ENCODE results near the gene ZDHHC6. TPM values are rescaled to one million over a fixed set of nuclear protein-coding genes. Genes with fewer than 3 reads are reported as not detected.

Gene ZDHHC6
- total and polyA plus RNA-seq, 2 donors (not counting 1 experiment from before 2014, with no cell fraction given) = 30.5 to 61.2 TPM

DNA sequence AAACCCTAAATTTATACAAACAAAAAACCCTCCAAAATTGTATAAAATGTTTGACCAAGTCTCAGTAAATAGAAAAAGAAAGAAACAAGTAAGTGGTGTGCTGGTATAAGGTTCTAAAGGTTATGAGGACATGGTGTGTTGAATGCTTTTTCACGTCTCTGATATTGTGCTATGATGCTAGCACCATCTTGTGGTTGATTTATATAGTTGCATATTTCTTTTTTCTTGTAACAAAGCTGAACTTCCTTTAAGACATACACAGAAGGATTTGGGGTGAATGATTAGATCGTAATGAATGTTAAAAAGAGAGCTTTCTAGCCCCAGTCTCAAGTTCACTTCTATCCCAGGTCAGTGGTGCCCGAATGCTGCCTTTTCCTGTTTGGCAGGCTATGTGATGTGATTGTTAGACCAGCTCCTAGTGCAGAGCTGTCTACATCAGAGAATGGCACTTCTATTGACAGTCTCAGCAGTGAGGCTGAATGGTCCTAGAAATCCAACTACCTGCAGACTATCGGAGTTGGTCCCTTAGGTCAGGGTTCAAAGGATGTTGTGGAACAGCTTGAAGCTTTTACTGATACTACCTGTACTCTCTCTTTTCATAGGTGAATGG is 25.3 kb upstream of the ZDHHC6 start:
- Histone ChIP-seq H4K20me1 (ENCODE audit: control insufficient read depth, insufficient read depth, low read length, poor library complexity, severe bottlenecking) (no peaks in the 10 kb centered on the region), H2AFZ (ENCODE audit: insufficient read depth, low read depth, low read length, poor library complexity, severe bottlenecking) (no peak overlapping the region), H3K4me3 (ENCODE audit: control extremely low read depth in 1 of 5, extremely low read depth in 1 of 5, insufficient read depth in 1 of 5, low read depth in 2 of 5, low read length in 4 of 5) (no peak overlapping the region), H3K36me3 (replicated peaks in 1 of 2; ENCODE audit: control extremely low read depth in 1 of 2, control insufficient read depth in 1 of 2, extremely low read depth in 1 of 2, insufficient read depth in 2 of 2, low read length in 1 of 2) (peaks cover 3 to 7% of the 10 kb centered on the region in 2 experiments), H3K27ac (ENCODE audit: low read length in 2 of 2) (no peak overlapping the region), H3K79me2 (ENCODE audit: control insufficient read depth, insufficient read depth, low read length) (peaks cover 27% of the 10 kb centered on the region), H3K9me3 (ENCODE audit: control extremely low read depth in 1 of 3, control insufficient read depth in 2 of 3, insufficient read depth in 1 of 3, low read length in 2 of 3) (no peaks in the 10 kb centered on the region), H3K27me3 (replicated peaks in 1 of 4; ENCODE audit: control extremely low read depth in 1 of 4, control insufficient read depth in 3 of 4, insufficient read depth in 4 of 4, low read length in 3 of 4) (no peaks in the 10 kb centered on the region), H3K4me1 (ENCODE audit: control insufficient read depth in 2 of 2, insufficient read depth in 2 of 2, low read length in 2 of 2) (peaks cover 0 to 3% of the 10 kb centered on the region in 2 donors), H3K4me2 (replicated peaks; ENCODE audit: low read depth, low read length, poor library complexity, severe bottlenecking) (no peak overlapping the region), H3K9ac (ENCODE audit: low read length) (no peak overlapping the region)
- 40% methylated on average over 1 of the region's 4 CpGs for WGBS (ENCODE audit: insufficient coverage)
- Mint-ChIP-seq H3K27me3 (no peaks in the 10 kb centered on the region), H3K4me3 (no peak overlapping the region), H3K4me1 (peaks cover 4% of the 10 kb centered on the region), H3K9me3 (ENCODE audit: insufficient read depth) (no peaks in the 10 kb centered on the region), H3K27ac (peak overlapping the region; percentile 17)
- TF ChIP-seq EZH2 (IDR thresholded peaks at IDR 0.05; ENCODE audit: borderline replicate concordance, insufficient read depth, low read depth, low read length, poor library complexity, severe bottlenecking) = no peak
- TF ChIP-seq, protein P1, sequence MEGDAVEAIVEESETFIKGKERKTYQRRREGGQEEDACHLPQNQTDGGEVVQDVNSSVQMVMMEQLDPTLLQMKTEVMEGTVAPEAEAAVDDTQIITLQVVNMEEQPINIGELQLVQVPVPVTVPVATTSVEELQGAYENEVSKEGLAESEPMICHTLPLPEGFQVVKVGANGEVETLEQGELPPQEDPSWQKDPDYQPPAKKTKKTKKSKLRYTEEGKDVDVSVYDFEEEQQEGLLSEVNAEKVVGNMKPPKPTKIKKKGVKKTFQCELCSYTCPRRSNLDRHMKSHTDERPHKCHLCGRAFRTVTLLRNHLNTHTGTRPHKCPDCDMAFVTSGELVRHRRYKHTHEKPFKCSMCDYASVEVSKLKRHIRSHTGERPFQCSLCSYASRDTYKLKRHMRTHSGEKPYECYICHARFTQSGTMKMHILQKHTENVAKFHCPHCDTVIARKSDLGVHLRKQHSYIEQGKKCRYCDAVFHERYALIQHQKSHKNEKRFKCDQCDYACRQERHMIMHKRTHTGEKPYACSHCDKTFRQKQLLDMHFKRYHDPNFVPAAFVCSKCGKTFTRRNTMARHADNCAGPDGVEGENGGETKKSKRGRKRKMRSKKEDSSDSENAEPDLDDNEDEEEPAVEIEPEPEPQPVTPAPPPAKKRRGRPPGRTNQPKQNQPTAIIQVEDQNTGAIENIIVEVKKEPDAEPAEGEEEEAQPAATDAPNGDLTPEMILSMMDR (IDR thresholded peaks at IDR 0.05) = peak; percentile 83
- ChIA-PET POLR2A (interaction anchor here (0.7 kb wide), 1 partner anchor 44 kb away, joined by 4 read pairs; no protein-coding TSS in a partner anchor), CTCF (interaction anchor here (0.7 to 2.5 kb wide), 35 partner anchors 8 to 913 kb away, joined by 3 to 13 read pairs (median 5); partner anchors contain the start of genes VTI1A and ZDHHC6)
- intact Hi-C loops (cut with micrococcal nuclease) = loop anchor here (1.0 kb wide), 1 partner anchor 157 kb away; no protein-coding TSS in a partner anchor
- ATAC-seq (ENCODE audit: low read depth) (peak; percentile 47), DNase-seq (peak; percentile 54)

DNA sequence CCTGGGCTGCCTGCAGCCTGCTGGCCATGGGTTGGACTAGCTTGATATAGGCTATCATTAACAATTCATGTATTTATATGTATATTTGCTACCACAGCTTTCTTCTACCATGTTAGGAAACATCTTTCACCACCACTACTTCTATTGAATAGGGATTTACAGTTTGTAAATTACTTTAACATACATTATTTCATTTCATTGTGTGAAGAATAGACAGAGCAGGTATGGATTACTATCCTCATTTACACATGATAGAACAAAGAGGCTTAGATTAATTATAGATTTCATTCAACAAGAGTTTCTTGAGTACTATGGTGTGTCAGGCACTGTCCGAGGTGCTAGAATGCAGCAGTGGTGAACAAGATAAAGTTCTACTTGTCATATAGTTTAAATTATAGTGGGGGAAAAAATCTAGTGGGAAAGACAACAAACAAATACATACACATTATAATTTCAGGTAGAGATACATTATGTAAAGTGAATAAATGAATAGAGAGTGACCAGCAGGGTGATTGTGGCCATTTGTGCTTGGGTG is 20.9 kb upstream of the ZDHHC6 start:
- TF ChIP-seq EZH2 (IDR thresholded peaks at IDR 0.05; ENCODE audit: borderline replicate concordance, insufficient read depth, low read depth, low read length, poor library complexity, severe bottlenecking) = no peak
- TF ChIP-seq, protein P1 (IDR thresholded peaks at IDR 0.05) = no peak
- CTCF ChIA-PET = interaction anchor here (1.6 kb wide), 1 partner anchor 31 kb away, joined by 3 read pairs; no protein-coding TSS in a partner anchor
- Histone ChIP-seq H3K4me3 (ENCODE audit: control extremely low read depth in 1 of 5, extremely low read depth in 1 of 5, insufficient read depth in 1 of 5, low read depth in 2 of 5, low read length in 4 of 5) (no peak overlapping the region), H3K27me3 (replicated peaks in 1 of 4; ENCODE audit: control extremely low read depth in 1 of 4, control insufficient read depth in 3 of 4, insufficient read depth in 4 of 4, low read length in 3 of 4) (no peaks in the 10 kb centered on the region), H2AFZ (ENCODE audit: insufficient read depth, low read depth, low read length, poor library complexity, severe bottlenecking) (no peak overlapping the region), H3K27ac (ENCODE audit: low read length in 2 of 2) (no peak overlapping the region), H3K4me2 (replicated peaks; ENCODE audit: low read depth, low read length, poor library complexity, severe bottlenecking) (no peak overlapping the region), H3K4me1 (ENCODE audit: control insufficient read depth in 2 of 2, insufficient read depth in 2 of 2, low read length in 2 of 2) (peaks cover 0 to 3% of the 10 kb centered on the region in 2 donors), H3K79me2 (ENCODE audit: control insufficient read depth, insufficient read depth, low read length) (no peaks in the 10 kb centered on the region), H3K36me3 (replicated peaks in 1 of 2; ENCODE audit: control extremely low read depth in 1 of 2, control insufficient read depth in 1 of 2, extremely low read depth in 1 of 2, insufficient read depth in 2 of 2, low read length in 1 of 2) (peaks cover 15 to 29% of the 10 kb centered on the region in 2 experiments), H3K9ac (ENCODE audit: low read length) (no peak overlapping the region), H4K20me1 (ENCODE audit: control insufficient read depth, insufficient read depth, low read length, poor library complexity, severe bottlenecking) (no peaks in the 10 kb centered on the region), H3K9me3 (ENCODE audit: control extremely low read depth in 1 of 3, control insufficient read depth in 2 of 3, insufficient read depth in 1 of 3, low read length in 2 of 3) (peaks cover 0 to 1% (median 0%) of the 10 kb centered on the region in 3 donors)
- WGBS (ENCODE audit: insufficient coverage) = no CpG with 5 or more reads among the region's 1 CpG
- no peaks in the 10 kb centered on the region for H3K9me3 Mint-ChIP-seq (ENCODE audit: insufficient read depth)
- no peak overlapping the region for H3K27ac Mint-ChIP-seq
- DNase-seq (no peak), ATAC-seq (ENCODE audit: low read depth) (no peak)
- H3K27me3 Mint-ChIP-seq = no peaks in the 10 kb centered on the region
- H3K4me1 Mint-ChIP-seq = peaks cover 13% of the 10 kb centered on the region
- intact Hi-C loops (cut with micrococcal nuclease) = no loop called here
- POLR2A ChIA-PET = no interaction called here
- H3K4me3 Mint-ChIP-seq = no peak overlapping the region

All from B cell (primary cell).